ENCODE data around the gene SLC45A2. TPM values are rescaled to one million over a fixed set of nuclear protein-coding genes. Genes with fewer than 3 reads are reported as not detected.

Gene SLC45A2
- total RNA-seq, 1 experiment from 2014 or later = not detected

- no peak for DNase-seq (ENCODE audit: low spot score)
- peaks cover 9% of the 10 kb centered on the region for H3K9me3 Mint-ChIP-seq
- no peak for ATAC-seq
- no peak overlapping the region for H3K27ac Mint-ChIP-seq
- TF ChIP-seq ZNF232 (CRISPR knock-in tag; IDR thresholded peaks at IDR 0.05) = no peak
- no peak for TF ChIP-seq HMGA2 (CRISPR knock-in tag; IDR thresholded peaks at IDR 0.05)
- no peak for TF ChIP-seq MYBL2 (CRISPR knock-in tag; IDR thresholded peaks at IDR 0.05)
- TF ChIP-seq, protein P1, sequence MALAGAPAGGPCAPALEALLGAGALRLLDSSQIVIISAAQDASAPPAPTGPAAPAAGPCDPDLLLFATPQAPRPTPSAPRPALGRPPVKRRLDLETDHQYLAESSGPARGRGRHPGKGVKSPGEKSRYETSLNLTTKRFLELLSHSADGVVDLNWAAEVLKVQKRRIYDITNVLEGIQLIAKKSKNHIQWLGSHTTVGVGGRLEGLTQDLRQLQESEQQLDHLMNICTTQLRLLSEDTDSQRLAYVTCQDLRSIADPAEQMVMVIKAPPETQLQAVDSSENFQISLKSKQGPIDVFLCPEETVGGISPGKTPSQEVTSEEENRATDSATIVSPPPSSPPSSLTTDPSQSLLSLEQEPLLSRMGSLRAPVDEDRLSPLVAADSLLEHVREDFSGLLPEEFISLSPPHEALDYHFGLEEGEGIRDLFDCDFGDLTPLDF (CRISPR knock-in tag; IDR thresholded peaks at IDR 0.05) = no peak
- TF ChIP-seq FOXP1 (CRISPR knock-in tag; IDR thresholded peaks at IDR 0.05; ENCODE audit: borderline replicate concordance) = no peak
- TF ChIP-seq ARID4B (CRISPR knock-in tag; IDR thresholded peaks at IDR 0.05; ENCODE audit: borderline replicate concordance) = no peak
- no peak for TF ChIP-seq ETV6 (CRISPR knock-in tag; IDR thresholded peaks at IDR 0.05)
- TF ChIP-seq NR1H2 (CRISPR knock-in tag; IDR thresholded peaks at IDR 0.05) = no peak
- no peak for TF ChIP-seq PRRX2 (CRISPR knock-in tag; IDR thresholded peaks at IDR 0.05)
- no peak for TF ChIP-seq EMX1 (CRISPR knock-in tag; IDR thresholded peaks at IDR 0.05)
- TF ChIP-seq ZNF416 (CRISPR knock-in tag; IDR thresholded peaks at IDR 0.05) = no peak
- TF ChIP-seq, protein P2, sequence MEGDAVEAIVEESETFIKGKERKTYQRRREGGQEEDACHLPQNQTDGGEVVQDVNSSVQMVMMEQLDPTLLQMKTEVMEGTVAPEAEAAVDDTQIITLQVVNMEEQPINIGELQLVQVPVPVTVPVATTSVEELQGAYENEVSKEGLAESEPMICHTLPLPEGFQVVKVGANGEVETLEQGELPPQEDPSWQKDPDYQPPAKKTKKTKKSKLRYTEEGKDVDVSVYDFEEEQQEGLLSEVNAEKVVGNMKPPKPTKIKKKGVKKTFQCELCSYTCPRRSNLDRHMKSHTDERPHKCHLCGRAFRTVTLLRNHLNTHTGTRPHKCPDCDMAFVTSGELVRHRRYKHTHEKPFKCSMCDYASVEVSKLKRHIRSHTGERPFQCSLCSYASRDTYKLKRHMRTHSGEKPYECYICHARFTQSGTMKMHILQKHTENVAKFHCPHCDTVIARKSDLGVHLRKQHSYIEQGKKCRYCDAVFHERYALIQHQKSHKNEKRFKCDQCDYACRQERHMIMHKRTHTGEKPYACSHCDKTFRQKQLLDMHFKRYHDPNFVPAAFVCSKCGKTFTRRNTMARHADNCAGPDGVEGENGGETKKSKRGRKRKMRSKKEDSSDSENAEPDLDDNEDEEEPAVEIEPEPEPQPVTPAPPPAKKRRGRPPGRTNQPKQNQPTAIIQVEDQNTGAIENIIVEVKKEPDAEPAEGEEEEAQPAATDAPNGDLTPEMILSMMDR (IDR thresholded peaks at IDR 0.05) = no peak
- TF ChIP-seq, protein P3, sequence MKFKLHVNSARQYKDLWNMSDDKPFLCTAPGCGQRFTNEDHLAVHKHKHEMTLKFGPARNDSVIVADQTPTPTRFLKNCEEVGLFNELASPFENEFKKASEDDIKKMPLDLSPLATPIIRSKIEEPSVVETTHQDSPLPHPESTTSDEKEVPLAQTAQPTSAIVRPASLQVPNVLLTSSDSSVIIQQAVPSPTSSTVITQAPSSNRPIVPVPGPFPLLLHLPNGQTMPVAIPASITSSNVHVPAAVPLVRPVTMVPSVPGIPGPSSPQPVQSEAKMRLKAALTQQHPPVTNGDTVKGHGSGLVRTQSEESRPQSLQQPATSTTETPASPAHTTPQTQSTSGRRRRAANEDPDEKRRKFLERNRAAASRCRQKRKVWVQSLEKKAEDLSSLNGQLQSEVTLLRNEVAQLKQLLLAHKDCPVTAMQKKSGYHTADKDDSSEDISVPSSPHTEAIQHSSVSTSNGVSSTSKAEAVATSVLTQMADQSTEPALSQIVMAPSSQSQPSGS (CRISPR knock-in tag; IDR thresholded peaks at IDR 0.05; ENCODE audit: borderline replicate concordance, low read depth) = no peak
- no peak for TF ChIP-seq MXD4 (CRISPR knock-in tag; IDR thresholded peaks at IDR 0.05; ENCODE audit: borderline replicate concordance)
- H3K36me3 Mint-ChIP-seq = no peaks in the 10 kb centered on the region
- H3K4me3 Mint-ChIP-seq = no peak overlapping the region
- H3K4me1 Mint-ChIP-seq = peaks cover 3% of the 10 kb centered on the region
- POLR2A ChIA-PET = no interaction called here
- CTCF ChIA-PET = no interaction called here
- H3K27me3 Mint-ChIP-seq (ENCODE audit: low read depth) = no peaks in the 10 kb centered on the region
These were observed 30.1 kb upstream of the SLC45A2 start for GRCh38 chr5:34014626-34015025.

- H3K36me3 Mint-ChIP-seq = no peaks in the 10 kb centered on the region
- POLR2A ChIA-PET = no interaction called here
- no peak overlapping the region for H3K4me3 Mint-ChIP-seq
- DNase-seq (ENCODE audit: low spot score) (no peak), ATAC-seq (no peak)
- H3K27ac Mint-ChIP-seq = no peak overlapping the region
- H3K9me3 Mint-ChIP-seq = peaks cover 9% of the 10 kb centered on the region
- CTCF ChIA-PET = no interaction called here
- no peaks in the 10 kb centered on the region for H3K27me3 Mint-ChIP-seq (ENCODE audit: low read depth)
- TF ChIP-seq, protein P4, sequence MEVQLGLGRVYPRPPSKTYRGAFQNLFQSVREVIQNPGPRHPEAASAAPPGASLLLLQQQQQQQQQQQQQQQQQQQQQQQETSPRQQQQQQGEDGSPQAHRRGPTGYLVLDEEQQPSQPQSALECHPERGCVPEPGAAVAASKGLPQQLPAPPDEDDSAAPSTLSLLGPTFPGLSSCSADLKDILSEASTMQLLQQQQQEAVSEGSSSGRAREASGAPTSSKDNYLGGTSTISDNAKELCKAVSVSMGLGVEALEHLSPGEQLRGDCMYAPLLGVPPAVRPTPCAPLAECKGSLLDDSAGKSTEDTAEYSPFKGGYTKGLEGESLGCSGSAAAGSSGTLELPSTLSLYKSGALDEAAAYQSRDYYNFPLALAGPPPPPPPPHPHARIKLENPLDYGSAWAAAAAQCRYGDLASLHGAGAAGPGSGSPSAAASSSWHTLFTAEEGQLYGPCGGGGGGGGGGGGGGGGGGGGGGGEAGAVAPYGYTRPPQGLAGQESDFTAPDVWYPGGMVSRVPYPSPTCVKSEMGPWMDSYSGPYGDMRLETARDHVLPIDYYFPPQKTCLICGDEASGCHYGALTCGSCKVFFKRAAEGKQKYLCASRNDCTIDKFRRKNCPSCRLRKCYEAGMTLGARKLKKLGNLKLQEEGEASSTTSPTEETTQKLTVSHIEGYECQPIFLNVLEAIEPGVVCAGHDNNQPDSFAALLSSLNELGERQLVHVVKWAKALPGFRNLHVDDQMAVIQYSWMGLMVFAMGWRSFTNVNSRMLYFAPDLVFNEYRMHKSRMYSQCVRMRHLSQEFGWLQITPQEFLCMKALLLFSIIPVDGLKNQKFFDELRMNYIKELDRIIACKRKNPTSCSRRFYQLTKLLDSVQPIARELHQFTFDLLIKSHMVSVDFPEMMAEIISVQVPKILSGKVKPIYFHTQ (CRISPR knock-in tag; IDR thresholded peaks at IDR 0.05) = no peak
- no peak for TF ChIP-seq NFE2L1 (CRISPR knock-in tag; IDR thresholded peaks at IDR 0.05)
- TF ChIP-seq, protein P5, sequence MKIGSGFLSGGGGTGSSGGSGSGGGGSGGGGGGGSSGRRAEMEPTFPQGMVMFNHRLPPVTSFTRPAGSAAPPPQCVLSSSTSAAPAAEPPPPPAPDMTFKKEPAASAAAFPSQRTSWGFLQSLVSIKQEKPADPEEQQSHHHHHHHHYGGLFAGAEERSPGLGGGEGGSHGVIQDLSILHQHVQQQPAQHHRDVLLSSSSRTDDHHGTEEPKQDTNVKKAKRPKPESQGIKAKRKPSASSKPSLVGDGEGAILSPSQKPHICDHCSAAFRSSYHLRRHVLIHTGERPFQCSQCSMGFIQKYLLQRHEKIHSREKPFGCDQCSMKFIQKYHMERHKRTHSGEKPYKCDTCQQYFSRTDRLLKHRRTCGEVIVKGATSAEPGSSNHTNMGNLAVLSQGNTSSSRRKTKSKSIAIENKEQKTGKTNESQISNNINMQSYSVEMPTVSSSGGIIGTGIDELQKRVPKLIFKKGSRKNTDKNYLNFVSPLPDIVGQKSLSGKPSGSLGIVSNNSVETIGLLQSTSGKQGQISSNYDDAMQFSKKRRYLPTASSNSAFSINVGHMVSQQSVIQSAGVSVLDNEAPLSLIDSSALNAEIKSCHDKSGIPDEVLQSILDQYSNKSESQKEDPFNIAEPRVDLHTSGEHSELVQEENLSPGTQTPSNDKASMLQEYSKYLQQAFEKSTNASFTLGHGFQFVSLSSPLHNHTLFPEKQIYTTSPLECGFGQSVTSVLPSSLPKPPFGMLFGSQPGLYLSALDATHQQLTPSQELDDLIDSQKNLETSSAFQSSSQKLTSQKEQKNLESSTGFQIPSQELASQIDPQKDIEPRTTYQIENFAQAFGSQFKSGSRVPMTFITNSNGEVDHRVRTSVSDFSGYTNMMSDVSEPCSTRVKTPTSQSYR (CRISPR knock-in tag; IDR thresholded peaks at IDR 0.05) = no peak
- peaks cover 11% of the 10 kb centered on the region for H3K4me1 Mint-ChIP-seq
These were observed 29.1 kb upstream of the SLC45A2 start for GRCh38 chr5:34013547-34013946.

All from WTC11 (cell line).